Astrocyte (in vitro differentiated cells and primary cell): Measurements from ENCODE around the gene RAB14. TPM values are rescaled to one million over a fixed set of nuclear protein-coding genes. Genes with fewer than 3 reads are reported as not detected.
A peak's percentile ranks its signal among the peaks of the same experiment; 100 is the strongest.

Experiments used
- DNase-seq: peaks from one replicate; pipeline ENCODE4 v3.0.0-alpha.2; 2010; ENCODE audit warnings: low read depth
- FAIRE-seq: peaks from 2 replicates; lab custom pipeline; 2011; peaks lifted over from hg19 to GRCh38; lab: Jason Lieb, UNC
- H2AFZ ChIP-seq: 2 replicates; pipeline ENCODE4 v1.6.0; 2012; ENCODE audit warnings: low read depth, low read length, inconsistent platforms
- H3K27ac ChIP-seq: 2 replicates; pipeline ENCODE4 v1.5.1; 2011; ENCODE audit warnings: low read depth, low read length, inconsistent platforms
- H3K27me3 ChIP-seq: 2 replicates; pipeline ENCODE4 v1.6.0; 2011; ENCODE audit warnings: low read length, inconsistent platforms; ENCODE audit not compliant: insufficient read depth
- H3K36me3 ChIP-seq: 2 replicates; pipeline ENCODE4 v1.5.1; 2011; ENCODE audit warnings: low read length, inconsistent platforms; ENCODE audit not compliant: insufficient read depth
- H3K4me1 ChIP-seq: 2 replicates; pipeline ENCODE4 v1.5.1; 2011; ENCODE audit warnings: low read length, inconsistent platforms; ENCODE audit not compliant: insufficient read depth
- H3K4me2 ChIP-seq: 2 replicates; pipeline ENCODE4 v1.6.0; 2012; ENCODE audit warnings: low read length, inconsistent platforms
- H3K4me3 ChIP-seq: 2 replicates; pipeline ENCODE4 v1.5.1; 2011; ENCODE audit warnings: low read depth, mild to moderate bottlenecking, low read length, inconsistent platforms; ENCODE audit not compliant: insufficient read depth
- H3K79me2 ChIP-seq: 2 replicates; pipeline ENCODE4 v1.6.0; 2012; ENCODE audit warnings: mild to moderate bottlenecking, low read length, inconsistent platforms; ENCODE audit not compliant: insufficient read depth
- H3K9ac ChIP-seq: 2 replicates; pipeline ENCODE4 v1.6.0; 2012; ENCODE audit warnings: mild to moderate bottlenecking, low read length, inconsistent platforms
- H3K9me3 ChIP-seq: 2 replicates; pipeline ENCODE4 v1.5.1; 2012; ENCODE audit warnings: low read depth, mild to moderate bottlenecking, low read length, inconsistent platforms; ENCODE audit not compliant: insufficient read depth
- H4K20me1 ChIP-seq: 2 replicates; pipeline ENCODE4 v1.6.0; 2012; ENCODE audit warnings: low read length, inconsistent platforms; ENCODE audit not compliant: insufficient read depth
- H3K27ac Mint-ChIP-seq: one replicate; pipeline ENCODE4 v1.8.0; 2021; ENCODE audit warnings: mild to moderate bottlenecking, mixed read lengths; ENCODE audit not compliant: unreplicated experiment
- H3K27me3 Mint-ChIP-seq: one replicate; pipeline ENCODE4 v1.8.0; 2021; ENCODE audit warnings: low read depth, mixed read lengths; ENCODE audit not compliant: unreplicated experiment
- H3K36me3 Mint-ChIP-seq: one replicate; pipeline ENCODE4 v1.8.0; 2021; ENCODE audit warnings: low read depth, mixed read lengths; ENCODE audit not compliant: unreplicated experiment
- H3K4me1 Mint-ChIP-seq: one replicate; pipeline ENCODE4 v1.8.0; 2021; ENCODE audit warnings: low read depth, mixed read lengths; ENCODE audit not compliant: unreplicated experiment
- H3K4me3 Mint-ChIP-seq: one replicate; pipeline ENCODE4 v1.8.0; 2021; ENCODE audit warnings: mild to moderate bottlenecking, moderate library complexity, mixed read lengths; ENCODE audit not compliant: unreplicated experiment
- H3K9me3 Mint-ChIP-seq: one replicate; pipeline ENCODE4 v1.8.0; 2021; ENCODE audit warnings: mild to moderate bottlenecking, mixed read lengths; ENCODE audit not compliant: unreplicated experiment
- CTCF ChIP-seq: IDR thresholded peaks from 2 replicates; pipeline ENCODE4 v1.5.1; 2011; ENCODE audit warnings: low read depth, mild to moderate bottlenecking, inconsistent platforms, low read length, moderate library complexity; ENCODE audit not compliant: insufficient read depth
- EZH2 ChIP-seq: IDR thresholded peaks from 2 replicates; pipeline ENCODE4 v1.6.1; 2012; ENCODE audit warnings: mild to moderate bottlenecking, low read length, inconsistent platforms; ENCODE audit not compliant: insufficient read depth
- total RNA-seq: library from RNA; stranded (reverse); gene quantifications from 2 replicates; pipeline ENCODE4 v1.2.1, GENCODE V29; 2021

The RAB14 gene
- total RNA-seq, 1 donor from 2014 or later, result 72.1 TPM

GRCh38 chr9:121213136-121213806, 11.6 kb upstream of the RAB14 start:
- Histone ChIP-seq H3K9ac (no peak overlapping the region), H3K4me3 (no peak overlapping the region), H4K20me1 (no peaks in the 10 kb centered on the region), H3K27ac (no peak overlapping the region), H2AFZ (peak overlapping the region; percentile 71), H3K9me3 (no peaks in the 10 kb centered on the region), H3K27me3 (no peaks in the 10 kb centered on the region), H3K36me3 (no peaks in the 10 kb centered on the region), H3K4me1 (peaks cover 3% of the 10 kb centered on the region), H3K79me2 (no peaks in the 10 kb centered on the region), H3K4me2 (no peak overlapping the region)
- DNase-seq (peak; percentile 66), FAIRE-seq (peak; percentile 17)
- Mint-ChIP-seq H3K4me3 (no peak overlapping the region), H3K9me3 (no peaks in the 10 kb centered on the region), H3K36me3 (peaks cover 2% of the 10 kb centered on the region), H3K4me1 (peaks cover 6% of the 10 kb centered on the region), H3K27ac (no peak overlapping the region), H3K27me3 (no peaks in the 10 kb centered on the region)
- TF ChIP-seq CTCF, result peak; percentile 98
- no peak for TF ChIP-seq EZH2

GRCh38 chr9:121210536-121210935, 8.9 kb upstream of the RAB14 start:
- Mint-ChIP-seq H3K36me3 (peaks cover 2% of the 10 kb centered on the region), H3K4me3 (no peak overlapping the region), H3K27ac (no peak overlapping the region), H3K4me1 (peaks cover 2% of the 10 kb centered on the region), H3K9me3 (no peaks in the 10 kb centered on the region), H3K27me3 (no peaks in the 10 kb centered on the region)
- FAIRE-seq (no peak), DNase-seq (peak; percentile 44)
- Histone ChIP-seq H3K9me3 (no peaks in the 10 kb centered on the region), H3K79me2 (no peaks in the 10 kb centered on the region), H3K9ac (no peak overlapping the region), H3K36me3 (no peaks in the 10 kb centered on the region), H3K27me3 (no peaks in the 10 kb centered on the region), H4K20me1 (no peaks in the 10 kb centered on the region), H3K4me3 (no peak overlapping the region), H3K4me2 (no peak overlapping the region), H2AFZ (no peak overlapping the region), H3K4me1 (peaks cover 3% of the 10 kb centered on the region), H3K27ac (no peak overlapping the region)
- no peak for TF ChIP-seq CTCF
- no peak for TF ChIP-seq EZH2

GRCh38 chr9:121207371-121207940, 5.8 kb upstream of the RAB14 start:
- Histone ChIP-seq H3K79me2 (no peaks in the 10 kb centered on the region), H4K20me1 (no peaks in the 10 kb centered on the region), H2AFZ (no peak overlapping the region), H3K36me3 (no peaks in the 10 kb centered on the region), H3K9ac (no peak overlapping the region), H3K4me1 (no peaks in the 10 kb centered on the region), H3K27me3 (no peaks in the 10 kb centered on the region), H3K4me2 (no peak overlapping the region), H3K27ac (no peak overlapping the region), H3K4me3 (no peak overlapping the region), H3K9me3 (no peaks in the 10 kb centered on the region)
- no peak overlapping the region for H3K27ac Mint-ChIP-seq
- H3K4me3 Mint-ChIP-seq, result no peak overlapping the region
- TF ChIP-seq EZH2 (no peak), CTCF (no peak)
- peaks cover under 1% of the 10 kb centered on the region for H3K4me1 Mint-ChIP-seq
- H3K9me3 Mint-ChIP-seq, result no peaks in the 10 kb centered on the region
- peaks cover 2% of the 10 kb centered on the region for H3K36me3 Mint-ChIP-seq
- no peaks in the 10 kb centered on the region for H3K27me3 Mint-ChIP-seq
- DNase-seq (no peak), FAIRE-seq (no peak)
